DMS153 (cell line): ENCODE measurements around the gene SUPT3H.
"Not testable (repeated sequence)": the region's sequence is repeated elsewhere in the genome, so short reads cannot be mapped to it uniquely, and the experiment has no call there.

Source experiments
- DNase-seq: peaks from one replicate; lab custom pipeline; 2025; lab: John Stamatoyannopoulos, UW

SUPT3H gene

GRCh38 chr6:45323656-45324224 lies 54.0 kb downstream of the SUPT3H start:
- no peak for DNase-seq

GRCh38 chr6:45320349-45320748 lies 57.4 kb downstream of the SUPT3H start:
- no peak for DNase-seq

GRCh38 chr6:45314146-45314545 lies 63.6 kb downstream of the SUPT3H start:
- DNase-seq = no peak

DNA sequence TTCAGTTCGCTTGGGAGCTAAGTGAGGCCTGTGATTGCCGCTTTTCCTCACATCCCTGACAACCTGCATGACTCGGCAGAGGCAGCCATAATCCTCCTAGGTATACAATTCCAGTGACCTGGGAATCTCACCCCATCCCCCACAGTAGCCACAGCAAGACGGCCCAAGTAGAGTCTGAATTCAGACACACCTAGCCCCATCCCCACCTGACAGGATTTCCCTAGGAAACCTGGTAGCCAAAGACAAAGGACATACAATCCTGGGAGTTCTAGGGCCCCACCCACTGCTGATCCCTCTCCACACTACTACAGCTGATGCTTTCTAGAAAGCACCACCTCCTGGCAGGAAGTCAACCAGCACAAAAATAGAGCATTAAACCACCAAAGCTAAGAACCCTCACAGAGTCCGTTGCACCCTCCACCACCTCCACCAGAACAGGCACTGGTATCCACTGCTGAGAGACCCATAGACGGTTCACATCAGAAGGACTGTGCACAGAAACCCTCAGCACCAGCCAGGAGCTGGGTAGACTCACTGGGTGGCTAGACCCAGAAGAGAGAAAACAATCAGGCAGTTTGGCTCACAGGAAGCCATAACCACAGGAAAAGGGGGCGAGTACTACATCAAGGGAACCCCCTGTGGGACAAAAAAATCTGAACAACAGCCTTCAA lies 67.5 kb downstream of the SUPT3H start:
- DNase-seq = no peak

- no peak for DNase-seq
Measured at GRCh38 chr6:45305546-45305945, 72.2 kb downstream of the SUPT3H start.

- DNase-seq = no peak
Measured at GRCh38 chr6:45302832-45303231, 74.9 kb downstream of the SUPT3H start.

- no peak for DNase-seq
Measured at GRCh38 chr6:45301348-45302142, 76.2 kb downstream of the SUPT3H start.

DNA sequence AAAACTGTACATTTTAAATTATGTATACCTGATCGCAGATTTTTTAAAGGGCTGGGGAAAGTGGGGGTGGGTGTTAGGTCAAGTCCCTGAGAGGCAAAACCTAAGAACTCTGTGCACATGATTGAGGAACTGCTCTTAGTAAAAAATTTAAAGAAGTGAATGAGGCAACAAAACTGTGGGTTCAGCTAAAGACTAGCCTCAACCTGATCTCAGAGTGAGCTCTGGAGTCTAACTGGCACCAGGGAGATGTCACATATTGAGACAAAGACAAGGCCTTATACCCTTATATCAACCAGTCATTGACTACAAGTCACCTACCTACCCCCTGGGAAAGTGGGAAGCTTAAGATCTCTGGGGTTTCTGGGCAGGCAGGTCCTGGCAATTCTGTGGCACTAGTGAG lies 77.0 kb downstream of the SUPT3H start:
- no peak for DNase-seq

GRCh38 chr6:45299096-45299581 lies 78.6 kb downstream of the SUPT3H start:
- no peak for DNase-seq

DNA sequence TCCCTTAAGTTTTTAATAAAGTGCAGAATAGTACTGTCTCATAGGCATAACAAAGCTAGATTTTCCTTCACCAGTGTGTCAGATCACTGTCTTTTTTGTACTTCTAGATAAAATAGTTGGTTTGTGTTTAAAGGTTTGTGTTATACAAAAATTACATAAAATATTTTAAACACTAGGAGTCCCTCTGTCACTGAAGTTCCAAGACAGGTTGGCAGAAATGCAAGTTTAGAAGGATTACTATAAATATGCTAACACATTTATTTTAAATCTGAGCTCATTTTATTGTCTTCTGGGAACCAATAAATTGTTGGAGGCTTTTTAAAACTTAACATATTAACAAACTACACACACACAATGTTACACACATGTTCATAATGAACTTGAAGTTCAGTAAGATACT lies 80.4 kb downstream of the SUPT3H start:
- DNase-seq = no peak

GRCh38 chr6:45294065-45294701 lies 83.6 kb downstream of the SUPT3H start:
- not testable (repeated sequence) for DNase-seq

DNA sequence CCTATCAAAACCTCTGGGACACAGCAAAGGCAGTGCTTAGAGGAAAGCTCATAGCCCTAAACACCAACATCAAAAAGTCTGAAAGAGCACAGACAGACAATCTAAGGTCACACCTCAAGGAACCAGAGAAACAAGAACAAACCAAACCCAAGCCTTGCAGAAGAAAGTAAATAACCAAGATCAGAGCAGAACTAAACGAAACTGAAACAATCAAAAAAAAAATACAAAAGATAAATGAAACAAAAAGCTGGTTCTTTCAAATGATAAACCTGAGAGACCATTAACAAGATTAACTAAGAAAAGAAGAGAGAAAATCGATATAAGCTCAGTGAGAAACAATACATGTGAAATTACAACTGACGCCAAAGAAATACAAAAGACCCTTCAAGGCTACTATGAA lies 84.4 kb downstream of the SUPT3H start:
- DNase-seq = no peak

DNA sequence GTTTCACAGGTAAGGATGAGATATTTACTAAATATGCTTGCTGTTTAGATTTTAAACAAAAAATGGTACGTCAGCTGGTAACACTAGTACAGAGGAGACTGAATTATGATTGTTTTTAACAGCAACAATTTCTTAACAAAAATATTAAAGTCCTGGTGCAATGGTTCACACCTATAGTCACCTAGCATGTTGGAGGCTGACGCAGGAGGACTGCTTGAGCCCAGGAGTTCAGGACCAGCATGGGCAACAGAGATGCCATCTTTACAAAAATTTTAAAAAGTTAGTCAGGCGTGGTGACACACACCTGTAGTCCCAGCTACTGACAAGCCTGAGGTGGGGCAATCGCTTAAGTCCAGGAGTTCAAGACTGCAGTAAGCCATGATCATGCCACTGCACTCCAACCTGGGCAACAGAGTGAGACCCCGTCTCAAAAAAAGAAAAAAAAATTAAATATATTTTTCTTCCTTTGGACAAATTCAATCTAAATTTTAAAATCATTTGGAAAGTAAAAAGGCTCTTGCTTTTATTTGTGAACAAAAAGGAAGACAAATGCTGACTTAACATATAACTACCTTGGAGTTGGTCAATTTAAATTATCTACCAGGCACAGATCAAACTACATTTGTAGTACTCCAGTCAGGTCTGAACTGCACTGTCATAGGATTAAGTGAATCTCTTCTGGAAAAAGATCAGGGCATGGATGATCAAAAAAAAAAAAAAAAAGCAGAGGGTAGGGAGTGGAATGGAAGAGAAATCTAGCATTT lies 87.8 kb downstream of the SUPT3H start:
- no peak for DNase-seq

- DNase-seq = not testable (repeated sequence)
Measured at GRCh38 chr6:45286707-45287106, 91.0 kb downstream of the SUPT3H start.

DNA sequence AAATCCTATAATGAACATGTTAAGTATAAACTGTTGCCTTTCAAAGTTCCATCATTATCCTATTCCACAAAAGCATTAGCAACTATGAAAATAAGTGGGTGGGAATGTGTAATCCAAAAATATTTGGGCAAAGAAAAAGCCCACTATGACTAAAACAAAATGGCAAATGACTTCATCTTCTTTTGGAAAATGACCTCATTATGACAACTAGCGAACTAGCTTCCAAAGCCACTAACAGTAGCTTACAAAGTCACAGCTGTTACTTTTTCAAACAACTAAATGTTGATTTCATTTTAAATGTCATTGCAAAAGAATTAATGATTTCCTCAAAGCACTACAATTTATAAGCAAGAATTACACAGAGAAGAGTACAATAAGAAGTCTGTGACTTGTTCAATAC lies 99.4 kb downstream of the SUPT3H start:
- no peak for DNase-seq

- DNase-seq = not testable (repeated sequence)
Measured at GRCh38 chr6:45277741-45278140, 100.0 kb downstream of the SUPT3H start.

- no peak for DNase-seq
Measured at GRCh38 chr6:45275358-45275757, 102.4 kb downstream of the SUPT3H start.

DNA sequence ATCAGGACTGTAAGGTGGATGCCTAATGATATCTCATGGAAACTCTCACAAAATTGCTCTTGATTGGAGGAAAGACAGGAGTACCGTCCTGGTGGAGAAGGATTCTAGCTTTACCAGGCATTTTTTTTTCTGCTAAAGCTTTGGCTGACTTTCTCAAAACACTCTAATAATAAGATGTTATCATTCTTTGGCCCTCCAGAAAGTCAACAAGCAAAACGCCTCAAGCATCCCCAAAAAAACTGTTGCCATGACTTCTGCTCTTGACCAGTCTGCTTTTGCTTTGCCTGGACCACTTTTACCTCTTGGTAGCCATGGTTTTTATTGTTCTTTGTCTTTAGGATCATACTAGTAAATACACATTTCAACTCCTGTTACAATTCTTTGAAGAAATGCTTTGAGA lies 105.1 kb downstream of the SUPT3H start:
- no peak for DNase-seq

DNA sequence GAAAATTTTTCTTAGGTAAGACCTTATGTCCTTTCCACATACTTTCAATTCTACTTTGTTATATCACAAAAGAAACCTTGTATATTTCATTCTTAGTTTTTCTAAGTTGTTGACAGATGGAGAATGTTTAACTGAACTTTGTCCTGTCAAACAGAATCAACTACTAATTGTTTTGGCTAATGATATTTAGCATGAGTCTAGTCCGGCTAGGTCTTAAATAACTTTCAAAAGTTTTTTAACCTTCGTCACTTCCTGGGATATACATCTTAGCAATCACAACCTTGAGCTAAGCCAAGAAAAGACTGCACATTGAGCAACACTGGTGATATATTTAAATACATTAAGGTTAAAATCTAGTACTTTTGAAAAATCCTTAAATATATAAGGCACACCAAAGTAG lies 112.5 kb downstream of the SUPT3H start:
- no peak for DNase-seq

DNA sequence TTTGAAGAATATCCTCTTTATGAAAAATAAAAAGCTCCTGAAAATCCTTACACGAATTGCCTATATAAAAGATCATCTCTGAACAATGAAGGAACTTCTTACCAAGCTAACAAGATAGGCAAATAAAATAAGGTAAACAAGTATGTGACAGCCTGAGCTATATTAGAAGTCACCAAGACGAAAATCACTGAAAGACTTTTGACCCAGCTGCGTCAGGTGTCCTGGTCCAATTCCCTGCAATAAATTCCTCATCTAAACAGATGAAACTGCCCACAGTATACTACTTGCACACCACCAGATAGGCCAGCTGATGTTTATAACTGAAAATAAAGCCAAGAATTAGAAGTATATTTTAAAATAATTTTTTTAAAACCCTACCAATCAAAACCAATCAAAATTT lies 117.0 kb downstream of the SUPT3H start:
- DNase-seq = no peak

DNA sequence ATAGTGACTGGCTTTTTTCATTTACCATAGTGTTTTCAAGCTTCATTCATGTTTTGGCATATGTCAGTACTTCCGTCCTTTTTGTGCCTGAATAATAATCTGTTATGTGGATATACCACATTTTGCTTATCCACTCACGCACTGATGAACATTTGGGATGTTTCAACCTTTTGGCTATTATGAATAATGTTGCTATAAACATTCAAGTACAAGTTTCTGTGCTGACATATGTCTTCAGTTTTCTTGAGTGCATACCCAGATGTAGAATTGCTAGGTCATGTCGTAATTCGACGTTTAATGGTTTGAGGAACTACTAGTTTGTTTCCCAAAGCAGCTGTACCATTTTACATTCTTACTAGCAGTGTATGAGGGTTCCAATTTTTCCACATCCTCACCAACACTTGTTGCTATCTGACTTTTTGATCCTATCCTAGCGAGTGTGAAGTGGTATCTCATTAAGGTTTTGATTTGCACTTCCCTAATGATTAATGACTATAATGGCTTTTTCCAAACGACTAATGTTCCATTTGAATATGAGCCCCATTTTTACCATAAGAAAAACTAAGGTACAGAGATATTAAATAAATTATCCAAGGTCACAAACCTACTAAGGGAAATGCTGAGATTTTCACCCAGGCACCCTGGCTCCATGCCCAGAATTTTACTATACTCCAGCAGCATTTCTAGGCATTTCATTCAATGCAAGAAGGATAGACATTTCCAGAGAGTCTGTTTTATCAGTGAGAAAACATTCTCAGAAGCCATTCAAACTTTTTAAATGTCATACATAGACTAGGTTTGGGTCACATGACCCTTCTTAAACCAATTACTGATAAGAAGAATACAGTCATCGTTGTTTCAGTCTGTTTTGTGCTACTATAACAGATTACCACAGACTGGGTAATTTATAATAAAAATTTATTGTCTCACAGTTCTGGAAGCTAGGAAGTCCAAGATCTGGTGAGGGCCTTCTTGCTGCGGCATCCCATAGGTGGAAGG lies 120.7 kb downstream of the SUPT3H start:
- DNase-seq = no peak
